GM18858 (cell line): ENCODE measurements around the gene C16orf87.
A peak's percentile ranks its signal among the peaks of the same experiment; 100 is the strongest.
"Not testable (repeated sequence)": the region's sequence is repeated elsewhere in the genome, so short reads cannot be mapped to it uniquely, and the experiment has no call there.

ENCODE experiments used
- ATAC-seq: cut with Tn5 transposase; IDR thresholded peaks from one replicate; pipeline ENCODE4 v1.9.1; 2021; ENCODE audit not compliant: unreplicated experiment

The C16orf87 gene, protein sequence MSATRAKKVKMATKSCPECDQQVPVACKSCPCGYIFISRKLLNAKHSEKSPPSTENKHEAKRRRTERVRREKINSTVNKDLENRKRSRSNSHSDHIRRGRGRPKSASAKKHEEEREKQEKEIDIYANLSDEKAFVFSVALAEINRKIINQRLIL

DNA sequence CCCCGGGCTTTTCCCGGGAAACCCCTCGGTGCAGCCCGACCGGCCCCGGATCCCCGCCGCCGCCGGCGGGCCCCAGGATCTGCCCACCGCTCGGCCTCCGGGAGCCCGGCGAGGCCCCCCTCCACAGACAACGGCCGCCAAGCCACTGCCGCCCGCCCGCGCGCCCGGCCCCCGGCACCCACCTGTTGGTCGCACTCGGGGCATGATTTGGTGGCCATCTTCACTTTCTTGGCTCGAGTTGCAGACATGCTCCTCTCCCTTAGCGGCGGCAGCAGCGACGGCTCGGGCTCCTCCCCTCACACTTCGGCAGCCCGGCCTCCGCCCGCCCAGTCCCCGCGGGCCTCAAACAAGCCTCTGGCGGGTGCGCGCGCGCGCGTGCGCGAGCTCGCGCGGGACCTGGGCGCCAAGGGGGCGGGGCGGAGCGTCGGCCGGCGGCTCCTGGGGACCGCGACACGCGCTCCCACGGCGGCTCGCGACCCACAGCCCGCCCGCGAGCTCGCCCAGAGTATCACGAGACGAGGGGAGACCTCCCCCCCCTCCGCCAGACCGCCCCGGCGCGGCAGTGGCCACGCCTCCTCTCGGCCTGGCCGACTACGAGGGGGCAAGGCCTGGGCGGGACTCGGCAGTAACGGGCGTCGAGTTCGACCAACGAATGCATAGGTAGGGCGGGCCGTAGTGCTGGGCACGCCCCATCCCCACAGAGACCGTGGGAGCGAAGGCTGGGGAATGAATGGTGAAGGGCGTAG is at the start of gene C16orf87:
Gene C16orf87 (minus strand): TSS at position 279 of the 746 bp plus-strand sequence. CDS start 31 bp downstream, at position 248.
- ATAC-seq = peak; percentile 91

DNA sequence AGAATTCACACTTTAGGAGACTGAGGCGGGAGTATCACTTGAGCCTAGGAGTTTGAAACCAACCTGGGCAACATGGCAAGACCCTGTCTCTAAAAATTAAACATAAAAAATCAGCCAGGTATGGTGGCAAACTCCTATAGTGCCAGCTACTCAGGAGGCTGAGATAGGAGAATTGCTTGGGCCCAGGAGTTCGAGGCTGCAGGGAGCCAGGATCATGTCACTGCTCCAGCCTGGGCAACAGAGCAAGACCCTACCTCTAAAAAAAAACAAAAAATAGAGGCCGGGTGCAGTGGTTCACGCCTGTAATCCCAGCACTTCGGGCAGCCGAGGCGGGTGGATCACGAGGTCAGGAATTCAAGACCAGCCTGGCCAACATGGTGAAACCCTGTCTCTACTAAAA is 44.3 kb upstream of the C16orf87 start:
- ATAC-seq = no peak

DNA sequence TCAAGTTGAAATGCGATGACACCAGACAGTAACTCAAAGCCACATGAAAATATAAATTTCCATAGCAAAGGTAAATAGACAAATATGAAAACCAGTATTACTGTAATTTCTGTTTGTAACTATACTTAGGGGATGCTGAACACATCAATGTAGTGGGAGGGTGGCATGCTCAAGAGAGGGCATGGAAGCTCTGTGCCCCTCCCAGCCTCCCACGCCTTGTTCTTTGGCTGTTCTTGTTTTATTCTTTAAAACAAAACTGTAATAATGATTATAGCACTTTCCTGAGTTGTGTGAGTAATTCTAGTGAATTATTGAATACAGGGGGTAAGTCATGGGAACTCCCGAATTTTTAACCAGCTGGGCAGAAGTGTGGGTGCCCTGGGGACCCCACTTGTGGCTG is 42.2 kb upstream of the C16orf87 start:
- no peak for ATAC-seq

DNA sequence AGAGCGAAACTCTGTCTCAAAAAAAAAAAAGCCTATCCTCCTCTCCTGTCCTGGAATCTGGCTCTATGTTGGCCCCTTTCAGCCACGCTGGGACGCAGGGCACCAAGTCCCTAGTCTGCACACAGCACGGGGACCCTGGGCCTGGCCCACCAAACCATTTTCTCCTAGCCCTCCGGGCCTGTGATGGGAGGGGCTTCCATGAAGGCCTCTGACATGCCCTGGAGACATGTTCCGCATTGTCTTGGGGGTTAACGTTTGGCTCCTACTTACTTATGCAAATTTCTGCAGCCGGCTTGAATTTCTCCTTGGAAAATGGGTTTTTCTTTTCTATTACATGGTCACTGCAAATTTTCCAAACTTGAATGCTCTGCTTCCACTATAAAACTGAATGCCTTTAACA is 40.6 kb upstream of the C16orf87 start:
- ATAC-seq = no peak

DNA sequence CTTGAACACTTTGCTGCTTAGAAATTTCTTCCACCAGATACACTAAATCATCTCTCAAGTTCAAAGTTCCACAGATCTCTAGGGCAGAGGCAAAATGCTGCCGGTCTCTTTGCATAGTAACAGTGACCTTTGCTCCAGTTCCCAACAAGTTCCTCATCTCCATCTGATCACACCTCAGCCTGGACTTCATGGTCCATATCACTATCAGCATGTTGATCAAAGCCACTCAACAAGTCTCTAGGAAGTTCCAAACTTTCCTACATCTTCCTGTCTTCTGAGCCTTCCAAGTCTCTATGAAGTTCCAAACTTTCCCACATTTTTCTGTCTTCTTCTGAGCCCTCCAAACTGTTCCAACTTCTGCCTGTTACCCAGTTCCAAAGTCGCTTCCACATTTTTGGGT is 37.9 kb upstream of the C16orf87 start:
- ATAC-seq = not testable (repeated sequence)

DNA sequence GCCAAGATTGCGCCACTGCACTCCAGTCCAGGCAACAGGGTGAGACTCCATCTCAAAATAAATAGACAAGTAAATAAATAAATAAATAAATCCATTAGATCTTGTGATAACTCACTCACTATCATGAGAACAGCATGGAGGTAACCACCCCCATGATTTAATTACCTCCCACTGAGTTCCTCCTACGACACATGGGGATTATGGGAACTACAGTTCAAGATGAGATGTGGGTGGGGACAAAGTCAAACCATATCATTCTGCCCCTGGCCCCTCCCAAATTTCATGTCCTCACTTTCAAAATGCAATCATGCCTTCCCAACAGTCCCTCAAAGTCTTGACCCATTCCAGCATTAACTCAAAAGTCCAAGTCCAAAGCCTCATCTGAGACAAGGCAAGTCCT is 36.5 kb upstream of the C16orf87 start:
- not testable (repeated sequence) for ATAC-seq

DNA sequence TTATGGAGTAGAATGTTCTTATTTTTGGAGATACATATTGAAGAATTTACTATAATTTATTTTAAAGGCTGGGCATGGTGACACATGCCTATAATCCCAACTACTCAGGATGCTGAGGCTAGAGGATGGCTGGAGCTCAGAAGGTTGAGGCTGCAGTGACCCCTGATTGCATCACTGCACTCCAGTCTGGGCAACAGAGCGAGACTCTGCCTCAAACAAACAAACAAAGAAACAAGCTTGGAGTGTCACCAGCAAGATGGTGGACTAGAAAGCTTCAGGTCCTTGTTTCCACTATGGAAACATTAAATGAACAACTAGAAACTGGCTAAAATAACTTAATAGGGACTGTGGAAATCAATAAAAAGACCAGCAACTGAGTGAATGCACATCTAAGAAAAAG is 35.3 kb upstream of the C16orf87 start:
- no peak for ATAC-seq

DNA sequence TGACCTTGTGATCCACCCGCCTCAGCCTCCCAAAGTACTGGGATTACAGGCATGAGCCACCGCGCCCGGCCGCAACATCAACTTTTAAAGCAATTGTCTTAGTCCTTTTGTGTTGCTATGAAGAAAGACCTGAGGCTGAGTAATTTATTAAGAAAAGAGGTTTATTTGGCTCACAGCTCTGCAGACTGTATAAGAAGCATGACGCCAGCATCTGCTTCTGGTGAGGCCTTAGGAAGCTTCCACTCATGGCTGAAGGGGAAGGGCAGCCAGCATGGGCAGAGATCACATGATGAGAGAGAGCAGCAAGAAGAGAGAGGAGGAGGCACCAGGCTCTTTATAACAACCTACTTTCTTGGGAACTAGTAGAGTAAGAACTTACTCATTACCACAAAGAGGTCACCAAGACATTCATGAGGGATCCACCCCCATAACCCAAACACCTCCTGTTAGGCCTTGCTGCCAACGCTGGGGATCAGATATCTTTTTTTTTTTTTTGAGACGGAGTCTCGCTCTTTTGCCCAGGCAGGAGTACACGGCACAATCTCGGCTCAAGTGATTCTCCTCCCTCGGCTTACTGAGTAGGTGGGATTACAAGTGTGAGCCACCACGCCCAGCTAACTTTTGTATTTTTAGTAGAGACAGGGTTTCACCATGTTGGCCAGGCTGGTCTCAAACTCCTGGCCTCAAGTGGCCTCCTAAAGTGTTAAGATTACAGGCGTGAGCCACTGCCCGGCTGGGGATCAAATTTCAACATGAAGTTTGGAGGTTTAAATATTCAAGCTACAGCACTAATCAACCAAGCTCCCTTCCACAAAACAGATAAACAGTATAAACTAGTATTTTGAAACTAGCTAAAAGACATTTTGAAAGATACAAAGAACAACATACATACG is 31.8 kb upstream of the C16orf87 start:
- no peak for ATAC-seq

DNA sequence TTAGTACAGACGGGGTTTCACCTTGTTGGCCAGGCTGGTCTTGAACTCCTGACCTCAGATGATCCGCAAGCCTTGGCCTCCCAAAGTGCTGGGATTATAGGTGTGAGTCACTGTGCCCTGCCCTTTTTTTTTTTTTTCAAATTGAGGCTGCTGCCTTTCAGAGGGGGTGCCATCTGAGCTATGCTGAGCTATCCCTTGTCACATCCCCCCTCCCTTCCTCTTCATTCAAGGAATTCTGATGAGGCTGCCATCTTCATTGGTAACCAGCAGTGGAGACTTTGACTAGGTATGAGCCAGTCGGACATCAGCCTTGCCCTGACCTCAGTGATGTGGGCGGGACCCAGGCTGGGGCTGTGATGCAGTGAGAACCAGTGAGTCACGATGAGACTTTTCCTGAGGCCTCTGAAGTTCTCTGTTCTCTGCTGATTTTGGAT is 28.8 kb upstream of the C16orf87 start:
- no peak for ATAC-seq

DNA sequence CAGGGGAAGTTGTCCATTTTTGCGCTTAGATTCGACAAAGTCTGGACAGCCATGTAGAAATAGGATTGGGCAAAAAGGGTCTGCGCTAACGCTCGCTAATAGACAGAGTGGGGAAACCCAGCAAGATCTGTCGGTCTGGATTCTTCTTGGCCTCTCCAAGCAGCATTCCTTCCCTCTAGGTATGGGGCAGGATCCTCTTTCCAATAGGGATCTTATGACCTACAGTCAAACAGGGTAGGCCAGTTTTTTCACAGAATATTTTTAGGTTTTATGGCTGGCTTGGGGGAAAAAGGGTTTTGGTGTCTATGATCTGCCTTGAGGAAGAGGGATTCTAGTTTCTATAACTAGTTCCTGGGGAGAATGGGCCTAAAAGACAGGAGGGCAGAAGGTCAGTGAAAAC is 27.2 kb upstream of the C16orf87 start:
- no peak for ATAC-seq

DNA sequence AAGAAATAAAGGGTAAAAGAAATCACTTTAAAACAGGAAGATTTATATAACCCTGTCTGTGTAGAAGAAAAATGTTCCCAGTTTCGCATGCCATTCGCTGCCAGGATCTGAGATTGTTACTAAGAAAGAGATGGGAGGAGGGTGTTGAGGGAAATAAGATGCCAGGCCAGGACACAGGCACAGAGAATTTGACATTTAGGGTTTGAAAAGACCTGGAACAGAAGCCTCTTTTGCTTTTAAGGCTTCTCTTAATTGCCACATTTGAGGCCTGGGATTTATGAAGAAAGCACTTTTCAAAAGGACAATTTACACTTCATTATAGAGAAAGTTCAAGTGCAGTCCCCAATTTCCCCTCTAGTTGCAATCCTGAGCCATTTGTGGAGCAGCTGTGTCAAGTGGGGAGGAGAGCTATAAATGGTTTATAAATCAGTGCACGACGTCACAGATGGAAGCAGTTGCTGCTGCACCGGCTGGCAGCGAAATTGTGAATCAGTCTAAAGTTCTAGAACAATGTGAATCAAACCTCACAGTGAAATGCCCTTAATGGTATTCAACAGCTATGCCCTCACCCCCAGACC is 26.5 kb upstream of the C16orf87 start:
- ATAC-seq = no peak

DNA sequence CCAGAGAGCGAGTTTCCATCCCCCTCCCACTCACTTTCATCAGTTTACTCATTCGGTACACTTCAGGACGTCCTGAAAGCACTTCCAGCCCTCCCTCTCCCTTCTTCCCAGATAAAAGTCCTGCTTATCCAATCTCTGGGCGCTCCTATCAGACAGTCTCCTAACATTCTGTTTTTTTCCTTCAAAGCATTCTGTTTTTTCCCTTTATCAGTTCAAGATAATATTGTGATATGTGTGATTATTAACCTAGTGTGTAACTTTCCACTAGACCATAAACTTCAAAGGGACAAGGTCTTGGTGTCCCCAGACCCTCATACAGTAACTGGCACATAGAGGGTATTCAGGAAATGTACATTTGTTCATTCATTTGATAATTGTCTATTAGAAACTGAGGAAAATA is 24.4 kb upstream of the C16orf87 start:
- no peak for ATAC-seq

DNA sequence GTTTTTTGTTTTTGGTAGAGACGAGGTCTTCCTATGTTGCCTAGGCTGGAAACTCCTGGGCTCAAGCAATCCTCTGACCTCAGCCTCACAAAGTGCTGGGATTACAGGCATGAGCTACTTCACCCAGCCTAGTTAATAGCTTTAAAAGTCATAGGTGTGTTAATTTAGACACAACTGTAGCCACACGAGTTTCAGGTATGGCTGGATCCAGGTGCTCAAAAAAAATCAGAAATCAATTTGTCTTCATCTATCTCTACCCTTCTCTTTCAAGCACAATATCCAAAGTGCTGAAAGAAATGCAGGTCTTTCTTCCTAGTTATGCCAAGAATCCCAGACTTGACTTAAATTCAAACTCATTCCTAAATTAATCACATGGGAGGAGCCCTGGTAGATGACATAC is 23.9 kb upstream of the C16orf87 start:
- no peak for ATAC-seq

DNA sequence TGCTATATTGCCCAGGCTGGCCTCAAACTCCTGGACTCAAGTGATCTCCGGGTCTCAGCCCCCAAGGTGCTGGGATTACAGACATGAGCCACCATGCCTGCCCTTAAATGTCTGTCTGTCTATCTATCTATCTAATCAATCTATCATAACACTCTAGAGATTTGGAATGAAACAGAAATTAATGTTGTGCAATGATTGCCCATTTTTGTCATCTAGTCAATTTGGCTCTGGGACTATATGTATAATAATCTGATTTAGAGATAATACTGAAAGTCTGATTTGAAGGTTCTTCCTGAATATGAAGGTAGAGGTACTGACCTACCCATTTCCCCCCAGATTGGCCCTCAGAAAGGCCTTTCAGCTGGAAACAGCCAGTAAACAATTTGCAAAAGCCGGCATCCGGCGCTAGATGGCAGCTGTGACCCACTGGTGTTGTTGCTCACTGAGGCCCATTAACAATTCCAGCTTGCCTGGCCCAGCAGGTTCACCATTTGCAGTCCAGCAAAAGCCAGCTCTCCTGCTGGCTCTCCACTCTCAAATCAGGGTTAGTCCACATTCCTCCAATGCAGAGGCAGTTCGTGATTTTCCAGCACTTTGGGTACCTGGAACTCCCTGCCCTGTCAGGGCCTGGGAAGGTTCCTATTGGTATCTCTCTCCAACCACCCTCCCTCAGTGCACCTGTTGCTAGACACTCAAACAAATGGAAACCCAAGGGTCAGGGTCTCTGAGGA is 22.9 kb upstream of the C16orf87 start:
- no peak for ATAC-seq

DNA sequence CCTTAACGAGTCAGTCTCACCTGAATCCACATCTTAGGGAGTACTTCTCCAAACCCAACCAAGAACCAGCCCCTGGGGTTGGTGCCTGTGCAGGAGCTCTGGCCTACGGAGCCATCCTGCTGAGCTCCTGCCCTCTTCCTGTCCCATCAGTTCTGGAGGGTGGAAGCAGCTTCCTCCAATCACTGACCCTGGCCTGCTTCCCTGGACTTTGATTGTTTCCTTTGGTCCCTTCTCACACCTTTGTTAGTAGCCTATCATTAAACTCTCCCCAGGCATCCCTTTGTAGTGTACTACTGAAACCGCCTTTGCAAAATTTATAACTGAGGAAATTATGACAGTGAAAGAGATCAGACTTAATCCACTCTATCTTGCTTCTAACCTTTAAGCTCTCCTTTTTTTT is 21.1 kb upstream of the C16orf87 start:
- ATAC-seq = no peak

DNA sequence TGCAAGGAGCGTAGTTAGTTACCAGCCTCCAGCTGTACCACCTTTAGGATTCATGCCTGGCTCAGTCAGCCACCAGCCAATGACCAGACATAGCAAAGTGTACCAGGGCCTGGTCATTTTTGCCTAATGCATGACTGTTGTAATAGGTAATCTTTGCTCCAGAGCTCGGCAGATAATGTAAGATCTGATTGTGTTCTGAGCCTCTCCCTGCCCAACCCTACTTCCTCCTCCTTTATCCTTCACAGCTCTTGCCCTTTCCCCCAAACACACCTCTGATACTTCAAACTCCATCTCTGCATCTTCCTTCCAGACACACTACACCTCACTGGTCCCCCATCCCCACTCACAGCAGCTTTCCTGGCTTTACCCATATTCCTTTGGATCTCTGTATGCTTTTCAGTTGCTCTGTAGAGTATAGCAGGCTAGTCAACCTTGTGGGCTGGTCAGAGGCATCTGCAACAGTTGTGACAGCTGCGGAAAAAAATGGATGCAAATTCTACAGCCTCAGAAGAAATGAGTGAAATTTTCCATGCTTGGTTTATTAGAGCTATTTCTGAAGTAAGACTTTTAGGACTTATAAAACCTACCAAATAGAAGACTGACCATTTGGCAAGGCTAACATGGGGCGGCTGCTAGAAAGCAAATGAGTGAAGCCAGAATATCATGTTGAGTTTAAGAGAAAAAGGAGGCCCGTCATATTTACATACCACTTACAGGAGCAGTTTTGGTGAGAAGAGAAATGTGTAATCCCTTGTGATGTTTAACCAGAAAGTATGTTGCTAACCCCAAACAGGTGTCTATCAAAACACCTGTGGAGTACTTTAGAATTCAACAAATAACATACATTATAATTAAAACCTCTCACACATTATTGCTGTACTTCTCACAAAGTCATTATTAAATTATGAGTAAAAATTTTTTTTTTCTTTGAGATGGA is 19.9 kb upstream of the C16orf87 start:
- ATAC-seq = no peak

DNA sequence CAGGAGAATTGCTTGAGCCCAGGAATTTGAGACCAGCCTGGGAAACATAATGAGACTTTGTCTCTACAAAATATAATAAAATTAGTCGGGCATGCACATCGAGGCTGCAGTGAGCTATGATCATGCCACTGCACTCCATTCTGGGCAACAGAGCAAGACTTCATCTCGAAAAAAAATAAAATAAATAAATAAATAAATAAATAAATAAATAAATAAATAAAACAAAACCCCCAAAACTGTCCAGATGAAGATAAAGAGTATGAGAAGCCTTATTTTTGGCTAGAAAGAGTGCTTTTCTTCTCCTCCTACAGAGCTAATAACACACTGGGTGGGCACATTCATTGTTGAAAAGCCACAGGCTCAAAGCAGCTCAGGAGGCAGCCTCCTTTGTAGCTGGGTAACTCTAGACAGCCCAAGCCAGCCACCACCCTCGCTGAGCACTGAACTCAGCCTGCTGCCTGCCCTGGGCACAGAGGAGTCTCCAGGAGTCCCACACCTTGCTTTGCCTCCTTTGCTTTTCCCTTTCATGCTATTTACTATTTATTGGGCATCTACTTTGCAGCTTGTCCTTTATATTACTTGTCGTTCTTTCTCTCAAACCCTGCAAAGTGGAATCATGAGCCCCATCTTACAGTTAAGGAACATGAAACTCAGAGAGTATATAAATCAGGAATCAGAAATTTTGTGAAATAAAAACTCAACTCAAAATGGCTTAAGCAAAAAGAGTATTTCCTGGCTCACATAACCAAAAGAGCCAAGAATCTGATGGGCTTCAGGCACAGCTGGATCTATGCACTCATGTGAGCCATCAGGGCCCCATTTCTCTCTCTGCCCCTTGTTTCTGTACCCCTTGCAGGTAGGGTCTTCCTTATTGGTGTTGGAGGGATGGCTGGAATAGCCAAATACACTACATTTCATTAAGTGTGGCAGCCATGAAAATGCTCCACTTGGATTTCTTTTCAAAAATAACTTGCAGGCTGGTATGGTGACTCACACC is 18.1 kb upstream of the C16orf87 start:
- ATAC-seq = no peak

DNA sequence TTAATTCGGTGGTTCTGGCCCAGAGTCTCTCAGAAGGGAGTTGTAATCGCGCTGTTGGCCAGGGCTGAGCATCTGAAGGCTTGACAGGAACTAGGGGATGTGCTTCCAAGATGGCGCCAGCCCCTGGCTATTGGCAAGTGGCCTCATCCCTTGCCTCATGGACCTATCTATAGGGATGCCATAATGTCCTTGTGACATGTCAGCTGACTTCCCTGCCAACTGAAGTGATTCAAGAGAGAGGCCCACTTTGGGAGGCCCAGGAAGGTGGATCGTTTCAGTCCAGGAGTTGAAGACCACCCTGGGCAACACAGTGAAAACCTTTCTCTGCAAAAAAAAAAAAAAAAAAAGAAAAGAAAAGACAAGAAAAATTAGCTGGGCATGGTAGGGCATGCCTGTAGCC is 15.0 kb upstream of the C16orf87 start:
- ATAC-seq = no peak

DNA sequence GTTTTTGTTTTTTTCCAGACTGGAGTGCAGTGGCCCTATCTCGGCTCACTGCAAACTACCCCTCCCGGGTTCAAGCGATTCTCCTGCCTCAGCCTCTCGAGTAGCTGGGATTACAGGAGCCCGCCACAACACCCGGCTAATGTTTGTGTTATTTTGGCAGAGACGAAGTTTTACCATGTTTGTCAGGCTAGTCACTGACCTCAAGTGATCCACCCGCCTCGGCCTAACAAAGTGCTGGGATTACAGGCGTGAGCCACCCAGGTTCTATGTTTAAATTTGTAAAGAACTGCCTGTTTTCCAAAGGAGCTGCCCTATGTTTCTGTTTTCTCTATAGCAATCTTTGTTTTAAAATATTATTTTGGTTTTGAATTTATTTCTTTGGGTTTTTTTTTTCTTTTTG is 13.8 kb upstream of the C16orf87 start:
- no peak for ATAC-seq
